ENCODE measurements around the gene MAPK8IP2. TPM values are rescaled to one million over a fixed set of nuclear protein-coding genes. Genes with fewer than 3 reads are reported as not detected.

The MAPK8IP2 gene
- total and polyA plus RNA-seq, 2 of the 13 experiments (the other 11 are each of a cell fraction or from before 2014, with no cell fraction given), result 1.3 to 2.6 TPM

GRCh38 chr22:50553310-50553709 is 47.3 kb upstream of the MAPK8IP2 start (continued):
- TF ChIP-seq TFDP2 (CRISPR knock-in tag; IDR thresholded peaks at IDR 0.05), result no peak

- CTCF ChIA-PET (ENCODE audit: low intra/inter-chr PET ratio, low total read pairs), result no interaction called here
- DNase-seq (ENCODE audit: low spot score) (no peak), ATAC-seq (no peak), FAIRE-seq (no peak)
- no peaks in the 10 kb centered on the region for H3K36me3 ChIP-seq (replicated peaks in 1 of 2; ENCODE audit: control insufficient read depth in 1 of 2, insufficient read depth in 2 of 2, low read length in 2 of 2)
- H3K27ac ChIP-seq (ENCODE audit: extremely low read length, insufficient read depth, low read length), result no peak overlapping the region
- H2AFZ ChIP-seq (ENCODE audit: low read length), result no peak overlapping the region
- H3K4me2 ChIP-seq (ENCODE audit: low read depth, low read length), result no peak overlapping the region
- H3K4me1 ChIP-seq (ENCODE audit: insufficient read depth, low read length), result peaks cover 10% of the 10 kb centered on the region
- BruUV-seq (replicated peaks), result no TSS peak
- peaks cover 0 to 29% of the 10 kb centered on the region in 2 experiments; a peak in 2 of 5 replicates for H3K27me3 ChIP-seq (ENCODE audit: control insufficient read depth in 1 of 2, insufficient read depth in 2 of 2, low read length in 2 of 2)
- POLR2A ChIA-PET, result interaction anchor here (1.0 to 1.1 kb wide), 2 partner anchors 10 to 27 kb away, joined by 3 read pairs; partner anchors contain the start of gene TYMP
- H3K9me3 ChIP-seq (ENCODE audit: low read length), result no peaks in the 10 kb centered on the region
- no peak overlapping the region for H3K4me3 ChIP-seq (replicated peaks in 1 of 3; ENCODE audit: insufficient read depth in 1 of 3, low read depth in 2 of 3, low read length in 3 of 3)
- no peaks in the 10 kb centered on the region for H3K79me2 ChIP-seq (ENCODE audit: insufficient read depth, low read length)
- H4K20me1 ChIP-seq (ENCODE audit: insufficient read depth, low read length), result no peaks in the 10 kb centered on the region
- in situ Hi-C loops (cut with HindIII; ENCODE audit: extremely low pct_ligation_motif_present, low pct_unique_long_range_greater_than_20kb), result no loop called here
- no peak overlapping the region for H3K9ac ChIP-seq (ENCODE audit: insufficient read depth, low read depth, low read length)
- intact Hi-C loops (cut with micrococcal nuclease; ENCODE audit: unreplicated experiment), result no loop called here
- 55% methylated on average over 5 of the region's 5 CpGs for WGBS (ENCODE audit: low lambda C conversion rate)
- TF ChIP-seq ZNF570 (CRISPR knock-in tag; IDR thresholded peaks at IDR 0.05; ENCODE audit: borderline replicate concordance) (no peak), SMYD3 (CRISPR knock-in tag; IDR thresholded peaks at IDR 0.05) (no peak), POLR2AphosphoS2 (IDR thresholded peaks at IDR 0.05; ENCODE audit: low read depth, low read length) (no peak), ZNF782 (CRISPR knock-in tag; IDR thresholded peaks at IDR 0.05; ENCODE audit: borderline replicate concordance) (no peak), LCORL (IDR thresholded peaks at IDR 0.05) (no peak), LCORL (CRISPR knock-in tag; IDR thresholded peaks at IDR 0.05) (no peak), AKNA (CRISPR knock-in tag; IDR thresholded peaks at IDR 0.05; ENCODE audit: borderline replicate concordance) (no peak), SNAI1 (CRISPR knock-in tag; IDR thresholded peaks at IDR 0.05; ENCODE audit: borderline replicate concordance) (no peak)
Observed at GRCh38 chr22:50556703-50557102, 43.9 kb upstream of the MAPK8IP2 start.
